ENCODE data around the gene METTL16.

- no peak for TF ChIP-seq ELF4 (CRISPR knock-in tag; IDR thresholded peaks at IDR 0.05; ENCODE audit: low read depth)
- TF ChIP-seq, protein P1, sequence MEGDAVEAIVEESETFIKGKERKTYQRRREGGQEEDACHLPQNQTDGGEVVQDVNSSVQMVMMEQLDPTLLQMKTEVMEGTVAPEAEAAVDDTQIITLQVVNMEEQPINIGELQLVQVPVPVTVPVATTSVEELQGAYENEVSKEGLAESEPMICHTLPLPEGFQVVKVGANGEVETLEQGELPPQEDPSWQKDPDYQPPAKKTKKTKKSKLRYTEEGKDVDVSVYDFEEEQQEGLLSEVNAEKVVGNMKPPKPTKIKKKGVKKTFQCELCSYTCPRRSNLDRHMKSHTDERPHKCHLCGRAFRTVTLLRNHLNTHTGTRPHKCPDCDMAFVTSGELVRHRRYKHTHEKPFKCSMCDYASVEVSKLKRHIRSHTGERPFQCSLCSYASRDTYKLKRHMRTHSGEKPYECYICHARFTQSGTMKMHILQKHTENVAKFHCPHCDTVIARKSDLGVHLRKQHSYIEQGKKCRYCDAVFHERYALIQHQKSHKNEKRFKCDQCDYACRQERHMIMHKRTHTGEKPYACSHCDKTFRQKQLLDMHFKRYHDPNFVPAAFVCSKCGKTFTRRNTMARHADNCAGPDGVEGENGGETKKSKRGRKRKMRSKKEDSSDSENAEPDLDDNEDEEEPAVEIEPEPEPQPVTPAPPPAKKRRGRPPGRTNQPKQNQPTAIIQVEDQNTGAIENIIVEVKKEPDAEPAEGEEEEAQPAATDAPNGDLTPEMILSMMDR (IDR thresholded peaks at IDR 0.05): no peak
Observed at GRCh38 chr17:2384439-2385127, 127.1 kb downstream of the METTL16 start.
